ENCODE measurements around the gene BCO1. TPM values are rescaled to one million over a fixed set of nuclear protein-coding genes. Genes with fewer than 3 reads are reported as not detected.

BCO1 gene
- total RNA-seq, 4 donors from 2014 or later = not detected

DNA sequence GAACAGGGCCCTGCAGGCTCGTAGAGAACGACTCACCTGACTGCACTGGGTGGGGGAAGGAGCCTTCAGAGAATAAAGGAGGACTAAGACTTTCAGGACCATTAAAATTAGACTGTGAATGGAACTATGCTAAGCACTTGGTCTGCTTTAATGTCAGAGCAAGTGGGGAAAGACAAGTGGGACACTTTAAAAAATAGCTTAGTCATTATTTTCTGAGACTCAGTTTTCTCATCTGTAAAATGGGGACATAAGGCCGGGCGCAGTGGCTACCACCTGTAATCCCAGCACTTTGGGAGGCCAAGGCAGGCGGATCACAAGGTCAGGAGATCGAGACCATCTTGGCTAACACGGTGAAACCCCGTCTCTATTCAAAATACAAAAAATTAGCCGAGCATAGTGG, 19.3 kb upstream of the BCO1 start:
- TF ChIP-seq, protein P1, sequence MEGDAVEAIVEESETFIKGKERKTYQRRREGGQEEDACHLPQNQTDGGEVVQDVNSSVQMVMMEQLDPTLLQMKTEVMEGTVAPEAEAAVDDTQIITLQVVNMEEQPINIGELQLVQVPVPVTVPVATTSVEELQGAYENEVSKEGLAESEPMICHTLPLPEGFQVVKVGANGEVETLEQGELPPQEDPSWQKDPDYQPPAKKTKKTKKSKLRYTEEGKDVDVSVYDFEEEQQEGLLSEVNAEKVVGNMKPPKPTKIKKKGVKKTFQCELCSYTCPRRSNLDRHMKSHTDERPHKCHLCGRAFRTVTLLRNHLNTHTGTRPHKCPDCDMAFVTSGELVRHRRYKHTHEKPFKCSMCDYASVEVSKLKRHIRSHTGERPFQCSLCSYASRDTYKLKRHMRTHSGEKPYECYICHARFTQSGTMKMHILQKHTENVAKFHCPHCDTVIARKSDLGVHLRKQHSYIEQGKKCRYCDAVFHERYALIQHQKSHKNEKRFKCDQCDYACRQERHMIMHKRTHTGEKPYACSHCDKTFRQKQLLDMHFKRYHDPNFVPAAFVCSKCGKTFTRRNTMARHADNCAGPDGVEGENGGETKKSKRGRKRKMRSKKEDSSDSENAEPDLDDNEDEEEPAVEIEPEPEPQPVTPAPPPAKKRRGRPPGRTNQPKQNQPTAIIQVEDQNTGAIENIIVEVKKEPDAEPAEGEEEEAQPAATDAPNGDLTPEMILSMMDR (IDR thresholded peaks at IDR 0.05; ENCODE audit: low read depth) = no peak

- TF ChIP-seq, protein P1 (IDR thresholded peaks at IDR 0.05; ENCODE audit: low read depth) = no peak
Observed at GRCh38 chr16:81220349-81220748, 18.1 kb upstream of the BCO1 start.

GRCh38 chr16:81221731-81222130, 16.8 kb upstream of the BCO1 start:
- TF ChIP-seq, protein P1 (IDR thresholded peaks at IDR 0.05; ENCODE audit: low read depth) = no peak

DNA sequence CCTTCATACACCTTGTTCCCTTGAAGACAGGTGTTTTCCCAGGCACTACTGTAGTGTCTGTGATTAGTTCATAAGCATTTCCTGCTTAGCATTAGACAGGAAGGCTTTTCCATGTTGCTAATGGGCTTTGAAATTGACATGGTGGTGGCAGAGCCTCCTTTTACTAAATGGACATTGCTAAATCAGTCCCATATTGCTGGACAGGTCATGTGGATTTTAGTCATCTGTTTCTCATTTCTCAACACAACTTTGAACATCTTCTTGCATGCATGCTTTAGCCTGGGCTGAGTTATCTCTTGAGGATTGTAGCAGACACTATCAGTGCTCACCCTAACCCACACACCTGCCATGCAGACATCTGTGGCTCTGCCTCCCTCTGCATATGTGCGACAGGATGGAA, 13.7 kb upstream of the BCO1 start:
- TF ChIP-seq, protein P1 (IDR thresholded peaks at IDR 0.05; ENCODE audit: low read depth) = no peak

DNA sequence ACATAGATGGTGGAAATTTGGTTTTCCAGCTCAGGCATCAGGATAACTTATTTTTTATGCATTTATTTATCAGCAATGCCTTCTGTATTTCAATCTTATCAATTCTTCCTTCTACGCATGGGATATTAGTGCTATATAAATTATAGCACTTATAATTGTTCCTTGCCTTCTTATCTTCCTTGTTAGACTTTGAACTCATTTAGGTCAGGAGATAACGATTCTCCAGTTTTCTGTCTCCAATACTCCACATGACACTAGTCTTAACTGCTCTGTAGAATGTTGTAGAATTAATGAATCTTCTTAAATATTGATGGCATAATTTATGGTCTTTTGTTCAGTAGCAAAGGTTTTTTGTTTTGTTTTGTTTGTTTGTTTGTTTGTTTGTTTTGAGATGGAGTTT, 10.7 kb upstream of the BCO1 start:
- TF ChIP-seq, protein P1 (IDR thresholded peaks at IDR 0.05; ENCODE audit: low read depth) = no peak

- TF ChIP-seq, protein P1 (IDR thresholded peaks at IDR 0.05; ENCODE audit: low read depth) = no peak
Observed at GRCh38 chr16:81229811-81230210, 8.7 kb upstream of the BCO1 start.

GRCh38 chr16:81231014-81231413, 7.5 kb upstream of the BCO1 start:
- TF ChIP-seq, protein P1 (IDR thresholded peaks at IDR 0.05; ENCODE audit: low read depth) = no peak

All from subcutaneous adipose tissue (tissue), 4 donors.